WTC11 (cell line): ENCODE data around the gene RUVBL1. TPM values are rescaled to one million over a fixed set of nuclear protein-coding genes. Genes with fewer than 3 reads are reported as not detected.

Experiments
- ATAC-seq: fragments of 200-7000 bp; cut with Tn5 transposase; 2 replicates; pipeline ENCODE4 v1.10.0; 2021; ENCODE audit warnings: mild to moderate bottlenecking, moderate library complexity
- CTCF ChIA-PET: fragments of 300-600 bp; sonication (Branson Sonifier 250); formaldehyde crosslinking; loops from one replicate; lab custom pipeline; 2021; ENCODE audit warnings: antibody characterized with exemption; lab: Charles Lee
- POLR2A ChIA-PET: fragments of 350-600 bp; sonication (Branson Sonifier 250); formaldehyde crosslinking; loops from one replicate; lab custom pipeline; 2021; ENCODE audit warnings: antibody characterized with exemption; lab: Charles Lee
- DNase-seq: peaks from one replicate; pipeline ENCODE4 v3.0.0; 2021; ENCODE audit warnings: low spot score
- H3K27ac Mint-ChIP-seq: 2 replicates; pipeline ENCODE4 v1.8.0; 2021; ENCODE audit warnings: mixed read lengths
- H3K27me3 Mint-ChIP-seq: 2 replicates; pipeline ENCODE4 v1.8.0; 2021; ENCODE audit warnings: low read depth, mild to moderate bottlenecking, moderate library complexity, mixed read lengths
- H3K36me3 Mint-ChIP-seq: 2 replicates; pipeline ENCODE4 v1.8.0; 2021; ENCODE audit warnings: mixed read lengths
- H3K4me1 Mint-ChIP-seq: 2 replicates; pipeline ENCODE4 v1.8.0; 2022; ENCODE audit warnings: mixed read lengths
- H3K4me3 Mint-ChIP-seq: 2 replicates; pipeline ENCODE4 v1.8.0; 2021; ENCODE audit warnings: mild to moderate bottlenecking, moderate library complexity, mixed read lengths
- H3K9me3 Mint-ChIP-seq: 2 replicates; pipeline ENCODE4 v1.8.0; 2021; ENCODE audit warnings: mixed read lengths
- CBFB ChIP-seq: sonication (generic); formaldehyde crosslinking; IDR thresholded peaks from 2 replicates; pipeline ENCODE4 v1.8.1; 2022; ENCODE audit warnings: mild to moderate bottlenecking, low read depth, missing genetic modification reagents
- CTCF ChIP-seq: fragments of 200-600 bp; IDR thresholded peaks from 2 replicates; pipeline ENCODE4 v1.8.0; 2022; ENCODE audit warnings: antibody characterized with exemption
- ELF4 ChIP-seq: sonication (generic); formaldehyde crosslinking; IDR thresholded peaks from 2 replicates; pipeline ENCODE4 v1.8.1; 2022; ENCODE audit warnings: low read depth, mild to moderate bottlenecking, moderate library complexity, missing genetic modification reagents
- GTF2I ChIP-seq: fragments of 250-450 bp; sonication (Bioruptor Pico); conservative IDR thresholded peaks from 2 replicates; pipeline ENCODE4 v1.4.0; 2021; ENCODE audit warnings: mild to moderate bottlenecking
- HMGA2 ChIP-seq: fragments of 250-450 bp; sonication (Bioruptor Pico); IDR thresholded peaks from 2 replicates; pipeline ENCODE4 v1.4.0; 2021; ENCODE audit warnings: mild to moderate bottlenecking, moderate library complexity
- MXD4 ChIP-seq: fragments of 250-450 bp; sonication (Bioruptor Pico); IDR thresholded peaks from 2 replicates; pipeline ENCODE4 v1.8.0; 2021; ENCODE audit warnings: mild to moderate bottlenecking, moderate library complexity, borderline replicate concordance
- MYBL2 ChIP-seq: sonication (generic); formaldehyde crosslinking; IDR thresholded peaks from 2 replicates; pipeline ENCODE4 v1.8.1; 2023; ENCODE audit warnings: mild to moderate bottlenecking, moderate library complexity, missing genetic modification reagents
- NR1H2 ChIP-seq: sonication (generic); formaldehyde crosslinking; IDR thresholded peaks from 2 replicates; pipeline ENCODE4 v1.9.0; 2021; ENCODE audit warnings: mild to moderate bottlenecking, moderate library complexity, missing genetic modification reagents
- PREB ChIP-seq: sonication (generic); formaldehyde crosslinking; IDR thresholded peaks from 2 replicates; pipeline ENCODE4 v1.8.1; 2022; ENCODE audit warnings: mild to moderate bottlenecking, missing genetic modification reagents, moderate library complexity, borderline replicate concordance
- USF2 ChIP-seq: sonication (generic); formaldehyde crosslinking; IDR thresholded peaks from 2 replicates; pipeline ENCODE4 v1.8.1; 2023; ENCODE audit warnings: mild to moderate bottlenecking, missing genetic modification reagents, moderate library complexity
- ZBTB43 ChIP-seq: sonication (generic); formaldehyde crosslinking; IDR thresholded peaks from 2 replicates; pipeline ENCODE4 v1.8.1; 2023; ENCODE audit warnings: mild to moderate bottlenecking, missing genetic modification reagents
- ZNF121 ChIP-seq: sonication (generic); formaldehyde crosslinking; IDR thresholded peaks from 2 replicates; pipeline ENCODE4 v1.8.0; 2023; ENCODE audit warnings: missing genetic modification reagents
- ZNF317 ChIP-seq: sonication (generic); formaldehyde crosslinking; IDR thresholded peaks from 2 replicates; pipeline ENCODE4 v1.8.1; 2023; ENCODE audit warnings: low read depth, mild to moderate bottlenecking, moderate library complexity, missing genetic modification reagents, borderline replicate concordance
- total RNA-seq: library from RNA; stranded (reverse); gene quantifications from 3 replicates; pipeline ENCODE4 v1.2.3, GENCODE V29; 2021
- TF ChIP-seq, protein P1 (sequence below): sonication (generic); formaldehyde crosslinking; IDR thresholded peaks from 2 replicates; pipeline ENCODE4 v1.8.0; 2023; ENCODE audit warnings: mild to moderate bottlenecking, missing genetic modification reagents
- TF ChIP-seq, protein P2 (sequence below): sonication (generic); formaldehyde crosslinking; IDR thresholded peaks from 2 replicates; pipeline ENCODE4 v1.8.1; 2023; ENCODE audit warnings: mild to moderate bottlenecking, missing genetic modification reagents, moderate library complexity
- TF ChIP-seq, protein P3 (sequence below): fragments of 250-450 bp; sonication (Bioruptor Pico); IDR thresholded peaks from 2 replicates; pipeline ENCODE4 v2.1.2; 2022; ENCODE audit warnings: mild to moderate bottlenecking, moderate library complexity
- TF ChIP-seq, protein P4 (sequence below): sonication (generic); formaldehyde crosslinking; IDR thresholded peaks from 2 replicates; pipeline ENCODE4 v1.8.1; 2022; ENCODE audit warnings: missing genetic modification reagents, borderline replicate concordance
- TF ChIP-seq, protein P5 (sequence below): sonication (generic); formaldehyde crosslinking; IDR thresholded peaks from 2 replicates; pipeline ENCODE4 v1.8.1; 2023; ENCODE audit warnings: mild to moderate bottlenecking, missing genetic modification reagents, borderline replicate concordance

RUVBL1 gene
- total RNA-seq, 1 experiment from 2014 or later: 118 TPM

- H3K9me3 Mint-ChIP-seq: peaks cover 21% of the 10 kb centered on the region
- H3K27ac Mint-ChIP-seq: peak within 1 kb of the TSS; percentile 94
- H3K36me3 Mint-ChIP-seq: peaks cover 28% of the 10 kb centered on the region
- DNase-seq (peak; percentile 83), ATAC-seq (peak; percentile 92)
- H3K4me3 Mint-ChIP-seq: peak within 1 kb of the TSS; percentile 81
- 0 out of 2 replicates have a peak, but pooled peaks cover 3% of the 10 kb centered on the region for H3K4me1 Mint-ChIP-seq
- ChIA-PET CTCF (interaction anchor here (1.0 to 1.7 kb wide), 7 partner anchors 17 to 169 kb away, joined by 3 to 5 read pairs (median 4); partner anchors contain the start of gene RUVBL1), POLR2A (interaction anchor here (0.6 to 1.1 kb wide), 5 partner anchors 30 to 495 kb away, joined by 3 to 5 read pairs (median 4); partner anchors contain the start of gene RUVBL1)
- peaks cover 10% of the 10 kb centered on the region for H3K27me3 Mint-ChIP-seq
- TF ChIP-seq, protein P1, sequence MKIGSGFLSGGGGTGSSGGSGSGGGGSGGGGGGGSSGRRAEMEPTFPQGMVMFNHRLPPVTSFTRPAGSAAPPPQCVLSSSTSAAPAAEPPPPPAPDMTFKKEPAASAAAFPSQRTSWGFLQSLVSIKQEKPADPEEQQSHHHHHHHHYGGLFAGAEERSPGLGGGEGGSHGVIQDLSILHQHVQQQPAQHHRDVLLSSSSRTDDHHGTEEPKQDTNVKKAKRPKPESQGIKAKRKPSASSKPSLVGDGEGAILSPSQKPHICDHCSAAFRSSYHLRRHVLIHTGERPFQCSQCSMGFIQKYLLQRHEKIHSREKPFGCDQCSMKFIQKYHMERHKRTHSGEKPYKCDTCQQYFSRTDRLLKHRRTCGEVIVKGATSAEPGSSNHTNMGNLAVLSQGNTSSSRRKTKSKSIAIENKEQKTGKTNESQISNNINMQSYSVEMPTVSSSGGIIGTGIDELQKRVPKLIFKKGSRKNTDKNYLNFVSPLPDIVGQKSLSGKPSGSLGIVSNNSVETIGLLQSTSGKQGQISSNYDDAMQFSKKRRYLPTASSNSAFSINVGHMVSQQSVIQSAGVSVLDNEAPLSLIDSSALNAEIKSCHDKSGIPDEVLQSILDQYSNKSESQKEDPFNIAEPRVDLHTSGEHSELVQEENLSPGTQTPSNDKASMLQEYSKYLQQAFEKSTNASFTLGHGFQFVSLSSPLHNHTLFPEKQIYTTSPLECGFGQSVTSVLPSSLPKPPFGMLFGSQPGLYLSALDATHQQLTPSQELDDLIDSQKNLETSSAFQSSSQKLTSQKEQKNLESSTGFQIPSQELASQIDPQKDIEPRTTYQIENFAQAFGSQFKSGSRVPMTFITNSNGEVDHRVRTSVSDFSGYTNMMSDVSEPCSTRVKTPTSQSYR (CRISPR knock-in tag): peak; percentile 84; the same call in 1 of the 2 replicates
- TF ChIP-seq ZNF317 (CRISPR knock-in tag) (no peak; the same call in 1 of the 2 replicates), ELF4 (CRISPR knock-in tag) (0 out of 2 replicates have a peak, but pooled peaks have one; percentile 45), NR1H2 (CRISPR knock-in tag) (no peak), MYBL2 (peak; percentile 65; the same call in 1 of the 2 replicates), MXD4 (no peak), ZNF121 (CRISPR knock-in tag) (no peak), HMGA2 (CRISPR knock-in tag) (no peak), USF2 (CRISPR knock-in tag) (peak; percentile 12; the same call in 1 of the 2 replicates), GTF2I (CRISPR knock-in tag) (no peak), CTCF (no peak), CBFB (CRISPR knock-in tag) (no peak), ZBTB43 (peak; percentile 38; the same call in 1 of the 2 replicates), PREB (CRISPR knock-in tag) (no peak)
- TF ChIP-seq, protein P2, sequence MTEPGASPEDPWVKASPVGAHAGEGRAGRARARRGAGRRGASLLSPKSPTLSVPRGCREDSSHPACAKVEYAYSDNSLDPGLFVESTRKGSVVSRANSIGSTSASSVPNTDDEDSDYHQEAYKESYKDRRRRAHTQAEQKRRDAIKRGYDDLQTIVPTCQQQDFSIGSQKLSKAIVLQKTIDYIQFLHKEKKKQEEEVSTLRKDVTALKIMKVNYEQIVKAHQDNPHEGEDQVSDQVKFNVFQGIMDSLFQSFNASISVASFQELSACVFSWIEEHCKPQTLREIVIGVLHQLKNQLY: 0 out of 2 replicates have a peak, but pooled peaks have one; percentile 37
- TF ChIP-seq, protein P3, sequence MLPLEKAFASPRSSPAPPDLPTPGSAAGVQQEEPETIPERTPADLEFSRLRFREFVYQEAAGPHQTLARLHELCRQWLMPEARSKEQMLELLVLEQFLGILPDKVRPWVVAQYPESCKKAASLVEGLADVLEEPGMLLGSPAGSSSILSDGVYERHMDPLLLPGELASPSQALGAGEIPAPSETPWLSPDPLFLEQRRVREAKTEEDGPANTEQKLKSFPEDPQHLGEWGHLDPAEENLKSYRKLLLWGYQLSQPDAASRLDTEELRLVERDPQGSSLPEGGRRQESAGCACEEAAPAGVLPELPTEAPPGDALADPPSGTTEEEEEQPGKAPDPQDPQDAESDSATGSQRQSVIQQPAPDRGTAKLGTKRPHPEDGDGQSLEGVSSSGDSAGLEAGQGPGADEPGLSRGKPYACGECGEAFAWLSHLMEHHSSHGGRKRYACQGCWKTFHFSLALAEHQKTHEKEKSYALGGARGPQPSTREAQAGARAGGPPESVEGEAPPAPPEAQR: no peak
- TF ChIP-seq, protein P4, sequence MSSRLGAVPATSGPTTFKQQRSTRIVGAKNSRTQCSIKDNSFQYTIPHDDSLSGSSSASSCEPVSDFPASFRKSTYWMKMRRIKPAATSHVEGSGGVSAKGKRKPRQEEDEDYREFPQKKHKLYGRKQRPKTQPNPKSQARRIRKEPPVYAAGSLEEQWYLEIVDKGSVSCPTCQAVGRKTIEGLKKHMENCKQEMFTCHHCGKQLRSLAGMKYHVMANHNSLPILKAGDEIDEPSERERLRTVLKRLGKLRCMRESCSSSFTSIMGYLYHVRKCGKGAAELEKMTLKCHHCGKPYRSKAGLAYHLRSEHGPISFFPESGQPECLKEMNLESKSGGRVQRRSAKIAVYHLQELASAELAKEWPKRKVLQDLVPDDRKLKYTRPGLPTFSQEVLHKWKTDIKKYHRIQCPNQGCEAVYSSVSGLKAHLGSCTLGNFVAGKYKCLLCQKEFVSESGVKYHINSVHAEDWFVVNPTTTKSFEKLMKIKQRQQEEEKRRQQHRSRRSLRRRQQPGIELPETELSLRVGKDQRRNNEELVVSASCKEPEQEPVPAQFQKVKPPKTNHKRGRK (CRISPR knock-in tag): no peak
- TF ChIP-seq, protein P5, sequence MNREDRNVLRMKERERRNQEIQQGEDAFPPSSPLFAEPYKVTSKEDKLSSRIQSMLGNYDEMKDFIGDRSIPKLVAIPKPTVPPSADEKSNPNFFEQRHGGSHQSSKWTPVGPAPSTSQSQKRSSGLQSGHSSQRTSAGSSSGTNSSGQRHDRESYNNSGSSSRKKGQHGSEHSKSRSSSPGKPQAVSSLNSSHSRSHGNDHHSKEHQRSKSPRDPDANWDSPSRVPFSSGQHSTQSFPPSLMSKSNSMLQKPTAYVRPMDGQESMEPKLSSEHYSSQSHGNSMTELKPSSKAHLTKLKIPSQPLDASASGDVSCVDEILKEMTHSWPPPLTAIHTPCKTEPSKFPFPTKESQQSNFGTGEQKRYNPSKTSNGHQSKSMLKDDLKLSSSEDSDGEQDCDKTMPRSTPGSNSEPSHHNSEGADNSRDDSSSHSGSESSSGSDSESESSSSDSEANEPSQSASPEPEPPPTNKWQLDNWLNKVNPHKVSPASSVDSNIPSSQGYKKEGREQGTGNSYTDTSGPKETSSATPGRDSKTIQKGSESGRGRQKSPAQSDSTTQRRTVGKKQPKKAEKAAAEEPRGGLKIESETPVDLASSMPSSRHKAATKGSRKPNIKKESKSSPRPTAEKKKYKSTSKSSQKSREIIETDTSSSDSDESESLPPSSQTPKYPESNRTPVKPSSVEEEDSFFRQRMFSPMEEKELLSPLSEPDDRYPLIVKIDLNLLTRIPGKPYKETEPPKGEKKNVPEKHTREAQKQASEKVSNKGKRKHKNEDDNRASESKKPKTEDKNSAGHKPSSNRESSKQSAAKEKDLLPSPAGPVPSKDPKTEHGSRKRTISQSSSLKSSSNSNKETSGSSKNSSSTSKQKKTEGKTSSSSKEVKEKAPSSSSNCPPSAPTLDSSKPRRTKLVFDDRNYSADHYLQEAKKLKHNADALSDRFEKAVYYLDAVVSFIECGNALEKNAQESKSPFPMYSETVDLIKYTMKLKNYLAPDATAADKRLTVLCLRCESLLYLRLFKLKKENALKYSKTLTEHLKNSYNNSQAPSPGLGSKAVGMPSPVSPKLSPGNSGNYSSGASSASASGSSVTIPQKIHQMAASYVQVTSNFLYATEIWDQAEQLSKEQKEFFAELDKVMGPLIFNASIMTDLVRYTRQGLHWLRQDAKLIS (CRISPR knock-in tag): 0 out of 2 replicates have a peak, but pooled peaks have one; percentile 87
These were observed 29.8 kb upstream of the RUVBL1 start, which contains the start of gene EEFSEC for GRCh38 chr3:128153156-128154041. EEFSEC (plus strand) TSS chr3:128153481; CDS start chr3:128153508, 27 bp downstream.
